ENCODE data around the gene MYO3B.

GRCh38 chr2:170579511-170579910 is 401.6 kb downstream of the MYO3B start:
- TF ChIP-seq CTCF (IDR thresholded peaks at IDR 0.05) (no peak), POLR2A (IDR thresholded peaks at IDR 0.05) (no peak)

Measured in body of pancreas (tissue), 4 donors.